ENCODE data around the gene ZAP70.
A peak's percentile ranks its signal among the peaks of the same experiment; 100 is the strongest.

The ZAP70 gene

GRCh38 chr2:97733341-97734035 lies 20.1 kb downstream of the ZAP70 start:
- H3K9me3 Mint-ChIP-seq, result no peaks in the 10 kb centered on the region
- H3K36me3 Mint-ChIP-seq, result peaks cover 99% of the 10 kb centered on the region
- H3K27ac Mint-ChIP-seq, result peak overlapping the region; percentile 26
- peaks cover 53% of the 10 kb centered on the region for H3K4me1 Mint-ChIP-seq
- H3K4me3 Mint-ChIP-seq, result no peak overlapping the region
- no peak for ATAC-seq
- no peak for DNase-seq (ENCODE audit: low spot score in 2 of 2)

- H3K9me3 Mint-ChIP-seq, result no peaks in the 10 kb centered on the region
- DNase-seq (ENCODE audit: low spot score in 2 of 2), result no peak
- no peak for ATAC-seq
Measured at GRCh38 chr2:97734061-97735051, 21.0 kb downstream of the ZAP70 start.

GRCh38 chr2:97735161-97735561 lies 21.8 kb downstream of the ZAP70 start:
- H3K4me3 Mint-ChIP-seq, result no peak overlapping the region
- peaks cover 99% of the 10 kb centered on the region for H3K36me3 Mint-ChIP-seq
- DNase-seq (ENCODE audit: low spot score in 2 of 2) (no peak), ATAC-seq (no peak)
- no peaks in the 10 kb centered on the region for H3K9me3 Mint-ChIP-seq
- H3K4me1 Mint-ChIP-seq, result peaks cover 58% of the 10 kb centered on the region
- H3K27ac Mint-ChIP-seq, result no peak overlapping the region

More at GRCh38 chr2:97734061-97735051, 21.0 kb downstream of the ZAP70 start:
- Mint-ChIP-seq H3K27ac (no peak overlapping the region), H3K36me3 (peaks cover 99% of the 10 kb centered on the region), H3K4me3 (no peak overlapping the region), H3K4me1 (peaks cover 59% of the 10 kb centered on the region)

- Mint-ChIP-seq H3K9me3 (no peaks in the 10 kb centered on the region), H3K4me1 (peaks cover 57% of the 10 kb centered on the region), H3K4me3 (no peak overlapping the region), H3K36me3 (peaks cover 99% of the 10 kb centered on the region), H3K27ac (peak overlapping the region; percentile 88)
- no peak for ATAC-seq
- no peak for DNase-seq (ENCODE audit: low spot score in 2 of 2)
Measured at GRCh38 chr2:97736185-97736584, 22.8 kb downstream of the ZAP70 start.

GRCh38 chr2:97736608-97737330 lies 23.4 kb downstream of the ZAP70 start:
- Mint-ChIP-seq H3K36me3 (peaks cover 99% of the 10 kb centered on the region), H3K27ac (peak overlapping the region; percentile 88), H3K4me3 (no peak overlapping the region), H3K4me1 (peaks cover 57% of the 10 kb centered on the region), H3K9me3 (no peaks in the 10 kb centered on the region)
- DNase-seq (ENCODE audit: low spot score in 2 of 2), result no peak
- no peak for ATAC-seq

- Mint-ChIP-seq H3K4me1 (peaks cover 58% of the 10 kb centered on the region), H3K36me3 (peaks cover 99% of the 10 kb centered on the region), H3K4me3 (no peak overlapping the region), H3K27ac (no peak overlapping the region), H3K9me3 (no peaks in the 10 kb centered on the region)
- ATAC-seq (no peak), DNase-seq (ENCODE audit: low spot score in 2 of 2) (no peak)
Measured at GRCh38 chr2:97737421-97738178, 24.2 kb downstream of the ZAP70 start.

GRCh38 chr2:97738179-97739019 lies 25.0 kb downstream of the ZAP70 start:
- ATAC-seq (no peak), DNase-seq (ENCODE audit: low spot score in 2 of 2) (no peak)
- H3K4me1 Mint-ChIP-seq, result peaks cover 63% of the 10 kb centered on the region
- no peaks in the 10 kb centered on the region for H3K9me3 Mint-ChIP-seq
- no peak overlapping the region for H3K4me3 Mint-ChIP-seq
- H3K27ac Mint-ChIP-seq, result peak overlapping the region; percentile 84
- peaks cover 98% of the 10 kb centered on the region for H3K36me3 Mint-ChIP-seq

- peaks cover 67% of the 10 kb centered on the region for H3K4me1 Mint-ChIP-seq
Measured at GRCh38 chr2:97739020-97739892, 25.9 kb downstream of the ZAP70 start.

GRCh38 chr2:97739893-97740245 lies 26.5 kb downstream of the ZAP70 start:
- H3K27ac Mint-ChIP-seq, result no peak overlapping the region
- peaks cover 94% of the 10 kb centered on the region for H3K36me3 Mint-ChIP-seq
- ATAC-seq (no peak), DNase-seq (ENCODE audit: low spot score in 2 of 2) (no peak)
- H3K9me3 Mint-ChIP-seq, result no peaks in the 10 kb centered on the region
- H3K4me3 Mint-ChIP-seq, result no peak overlapping the region
- peaks cover 71% of the 10 kb centered on the region for H3K4me1 Mint-ChIP-seq

More at GRCh38 chr2:97739020-97739892, 25.9 kb downstream of the ZAP70 start:
- H3K36me3 Mint-ChIP-seq, result peaks cover 98% of the 10 kb centered on the region
- no peaks in the 10 kb centered on the region for H3K9me3 Mint-ChIP-seq
- no peak overlapping the region for H3K4me3 Mint-ChIP-seq
- DNase-seq (ENCODE audit: low spot score in 2 of 2) (no peak), ATAC-seq (no peak)
- H3K27ac Mint-ChIP-seq, result peak overlapping the region; percentile 84

GRCh38 chr2:97740590-97741182 lies 27.3 kb downstream of the ZAP70 start:
- no peak for ATAC-seq
- Mint-ChIP-seq H3K4me3 (no peak overlapping the region), H3K36me3 (peaks cover 85% of the 10 kb centered on the region), H3K4me1 (peaks cover 78% of the 10 kb centered on the region), H3K9me3 (no peaks in the 10 kb centered on the region), H3K27ac (no peak overlapping the region)
- DNase-seq (ENCODE audit: low spot score in 2 of 2), result peak in 1 of 2 donors; percentile 41

- ATAC-seq (no peak), DNase-seq (ENCODE audit: low spot score in 2 of 2) (no peak)
- Mint-ChIP-seq H3K4me1 (peaks cover 81% of the 10 kb centered on the region), H3K36me3 (peaks cover 80% of the 10 kb centered on the region), H3K9me3 (no peaks in the 10 kb centered on the region), H3K27ac (peak overlapping the region; percentile 75), H3K4me3 (peak overlapping the region; percentile 31)
Measured at GRCh38 chr2:97741251-97741650, 27.9 kb downstream of the ZAP70 start.

- Mint-ChIP-seq H3K4me1 (peaks cover 81% of the 10 kb centered on the region), H3K27ac (peak overlapping the region; percentile 75), H3K4me3 (peak overlapping the region; percentile 31), H3K36me3 (peaks cover 75% of the 10 kb centered on the region), H3K9me3 (no peaks in the 10 kb centered on the region)
- DNase-seq (ENCODE audit: low spot score in 2 of 2), result no peak
- ATAC-seq, result no peak
Measured at GRCh38 chr2:97741686-97742085, 28.3 kb downstream of the ZAP70 start.

- Mint-ChIP-seq H3K9me3 (no peaks in the 10 kb centered on the region), H3K4me1 (peaks cover 83% of the 10 kb centered on the region), H3K27ac (peak overlapping the region; percentile 75), H3K4me3 (peak overlapping the region; percentile 31), H3K36me3 (peaks cover 68% of the 10 kb centered on the region)
- ATAC-seq (peak; percentile 83), DNase-seq (ENCODE audit: low spot score in 2 of 2) (peak in 1 of 2 donors; percentile 71)
Measured at GRCh38 chr2:97742381-97742847, 29.0 kb downstream of the ZAP70 start.
